Measurements from ENCODE around the gene ARHGDIG. TPM values are rescaled to one million over a fixed set of nuclear protein-coding genes. Genes with fewer than 3 reads are reported as not detected.
A peak's percentile ranks its signal among the peaks of the same experiment; 100 is the strongest.

The ARHGDIG gene
- total and polyA plus RNA-seq, 4 donors, result 0.08 TPM; not detected in 3

- H3K9ac ChIP-seq (ENCODE audit: low read depth in 1 of 2, low read length in 2 of 2), result no peak overlapping the region
- H3K27ac ChIP-seq (ENCODE audit: low read depth in 1 of 2, low read length in 2 of 2), result no peak overlapping the region
- H3K9me3 ChIP-seq (ENCODE audit: control insufficient read depth in 4 of 4, low read length in 3 of 4), result no peaks in the 10 kb centered on the region
- H3K27me3 ChIP-seq (ENCODE audit: control insufficient read depth in 4 of 4, insufficient read depth in 4 of 4, low read length in 3 of 4), result no peaks in the 10 kb centered on the region
- H3K36me3 ChIP-seq (ENCODE audit: control insufficient read depth in 4 of 4, insufficient read depth in 3 of 4, low read depth in 1 of 4, low read length in 3 of 4), result peaks cover 0 to 3% (median 0%) of the 10 kb centered on the region in 4 donors
- no peak overlapping the region for H3K4me3 ChIP-seq (ENCODE audit: low read depth in 1 of 3, low read length in 3 of 3)
- H3K4me1 ChIP-seq (ENCODE audit: control insufficient read depth in 4 of 4, insufficient read depth in 4 of 4, low read length in 3 of 4), result peaks cover 5 to 13% (median 10%) of the 10 kb centered on the region in 4 donors
- TF ChIP-seq HNF4G (IDR thresholded peaks at IDR 0.05) (no peak), JUND (IDR thresholded peaks at IDR 0.05) (no peak), RAD21 (IDR thresholded peaks at IDR 0.05) (no peak), TAF1 (conservative IDR thresholded peaks at IDR 0.05) (no peak), YY1 (IDR thresholded peaks at IDR 0.05) (no peak), FOXA1 (IDR thresholded peaks at IDR 0.05) (no peak)
- DNase-seq (ENCODE audit: low spot score), result no peak
- WGBS, result 90% methylated on average over 17 of the region's 17 CpGs
Observed at GRCh38 chr16:324201-324450, 43.7 kb downstream of the ARHGDIG start.

- Histone ChIP-seq H3K9ac (ENCODE audit: low read depth in 1 of 2, low read length in 2 of 2) (no peak overlapping the region), H3K27me3 (ENCODE audit: control insufficient read depth in 4 of 4, insufficient read depth in 4 of 4, low read length in 3 of 4) (no peaks in the 10 kb centered on the region), H3K9me3 (ENCODE audit: control insufficient read depth in 4 of 4, low read length in 3 of 4) (no peaks in the 10 kb centered on the region), H3K27ac (ENCODE audit: low read depth in 1 of 2, low read length in 2 of 2) (no peak overlapping the region), H3K4me1 (ENCODE audit: control insufficient read depth in 4 of 4, insufficient read depth in 4 of 4, low read length in 3 of 4) (peaks cover 5 to 13% (median 10%) of the 10 kb centered on the region in 4 donors), H3K4me3 (ENCODE audit: low read depth in 1 of 3, low read length in 3 of 3) (no peak overlapping the region), H3K36me3 (ENCODE audit: control insufficient read depth in 4 of 4, insufficient read depth in 3 of 4, low read depth in 1 of 4, low read length in 3 of 4) (no peaks in the 10 kb centered on the region)
- TF ChIP-seq CTCF (IDR thresholded peaks at IDR 0.05; ENCODE audit: low read depth, low read length, missing input control) (no peak), JUND (IDR thresholded peaks at IDR 0.05) (no peak), GABPA (IDR thresholded peaks at IDR 0.05 in 1 of 2, conservative IDR thresholded peaks at IDR 0.05 in 1 of 2) (no peak), YY1 (IDR thresholded peaks at IDR 0.05) (no peak), ATF3 (IDR thresholded peaks at IDR 0.05) (no peak), REST (IDR thresholded peaks at IDR 0.05) (no peak), MAX (IDR thresholded peaks at IDR 0.05) (no peak), ZBTB33 (IDR thresholded peaks at IDR 0.05) (no peak), FOXA2 (IDR thresholded peaks at IDR 0.05) (no peak), EGR1 (IDR thresholded peaks at IDR 0.05; ENCODE audit: low read depth in 2 of 2) (no peak), TAF1 (conservative IDR thresholded peaks at IDR 0.05) (no peak), SP1 (IDR thresholded peaks at IDR 0.05) (no peak)
- peak; percentile 42 for DNase-seq (ENCODE audit: low spot score)
- WGBS, result 77% methylated on average over 55 of the region's 55 CpGs
Observed at GRCh38 chr16:324451-325334, 44.3 kb downstream of the ARHGDIG start.

All from liver (tissue), 9 donors.